Stimulated activated CD4-positive, alpha-beta T cell treated with anti-CD3 and anti-CD28 coated beads, Interleukin-15, amount 100 ng/mL, for 24 hours (primary cell): ENCODE data around the gene OTOP3.
A peak's percentile ranks its signal among the peaks of the same experiment; 100 is the strongest.

Source experiments
- DNase-seq: peaks from one replicate; pipeline ENCODE4 v3.0.0-alpha.2; 2020

The OTOP3 gene

GRCh38 chr17:74941128-74941725 is 5.5 kb downstream of the OTOP3 start:
- DNase-seq, result no peak

- DNase-seq, result no peak
These were observed 8.3 kb downstream of the OTOP3 start for GRCh38 chr17:74943808-74944522.

- no peak for DNase-seq
These were observed 9.8 kb downstream of the OTOP3 start for GRCh38 chr17:74945543-74945942.

GRCh38 chr17:74946641-74947040 is 10.9 kb downstream of the OTOP3 start:
- DNase-seq, result no peak

- DNase-seq, result no peak
These were observed 11.5 kb downstream of the OTOP3 start for GRCh38 chr17:74947041-74947754.

- no peak for DNase-seq
These were observed 13.9 kb downstream of the OTOP3 start for GRCh38 chr17:74949455-74950115.

GRCh38 chr17:74950207-74950606 is 14.5 kb downstream of the OTOP3 start:
- no peak for DNase-seq

GRCh38 chr17:74951065-74951464 is 15.4 kb downstream of the OTOP3 start:
- no peak for DNase-seq

GRCh38 chr17:74951680-74952421 is 16.2 kb downstream of the OTOP3 start:
- DNase-seq, result no peak

- no peak for DNase-seq
These were observed 16.9 kb downstream of the OTOP3 start for GRCh38 chr17:74952431-74953133.

- no peak for DNase-seq
These were observed 17.5 kb downstream of the OTOP3 start for GRCh38 chr17:74953134-74953687.

- DNase-seq, result no peak
These were observed 18.4 kb downstream of the OTOP3 start for GRCh38 chr17:74954115-74954514.

GRCh38 chr17:74954665-74955421 is 19.1 kb downstream of the OTOP3 start:
- DNase-seq, result no peak

GRCh38 chr17:74956093-74956492 is 20.4 kb downstream of the OTOP3 start:
- DNase-seq, result no peak

- DNase-seq, result peak; percentile 87
These were observed 22.4 kb downstream of the OTOP3 start for GRCh38 chr17:74957935-74958740.

- no peak for DNase-seq
These were observed 24.3 kb downstream of the OTOP3 start for GRCh38 chr17:74959826-74960515.

GRCh38 chr17:74960570-74961342 is 25.1 kb downstream of the OTOP3 start:
- DNase-seq, result peak; percentile 79

- peak; percentile 92 for DNase-seq
These were observed 26.1 kb downstream of the OTOP3 start for GRCh38 chr17:74961657-74962350.
